Heart left ventricle (tissue), 16 donors: ENCODE measurements around the gene TMC4. TPM values are rescaled to one million over a fixed set of nuclear protein-coding genes. Genes with fewer than 3 reads are reported as not detected.

Experiments used
- ATAC-seq, 4 donors: fragments of 200-7000 bp; cut with Tn5 transposase; one replicate each; pipeline ENCODE4 v1.9.1; 2020 to 2022; ENCODE audit warnings: moderate library complexity in 4 of 4, mild to moderate bottlenecking in 3 of 4, moderate number of reproducible peaks in 1 of 4
- DNase-seq, 5 donors: peaks; one replicate each; pipeline ENCODE4 v3.0.0-alpha.2; 2020
- H3K27ac ChIP-seq, 12 donors: fragments of 200-600 bp; sonication (generic) in 4 of 12; one replicate each; pipeline versions ENCODE4 v1.5.0 to v1.8.0; 2016 to 2022; ENCODE audit warnings: mild to moderate bottlenecking in 2 of 12
- H3K27me3 ChIP-seq, 9 donors: fragments of 200-600 bp; sonication (generic) in 2 of 9; one replicate each; pipeline versions ENCODE4 v1.5.1 to v1.8.0; 2016 to 2022; ENCODE audit warnings: mild to moderate bottlenecking in 3 of 9
- H3K36me3 ChIP-seq, 9 donors: fragments of 200-600 bp; sonication (generic) in 2 of 9; one replicate each; pipeline versions ENCODE4 v1.5.0 to v1.8.0; 2018 to 2022; ENCODE audit warnings: mild to moderate bottlenecking in 2 of 9
- H3K4me1 ChIP-seq, 12 donors: fragments of 200-600 bp; sonication (generic) in 4 of 12; one replicate each; pipeline versions ENCODE4 v1.5.0 to v1.8.0; 2016 to 2022; ENCODE audit warnings: mild to moderate bottlenecking in 3 of 12
- H3K4me3 ChIP-seq, 12 donors: fragments of 200-600 bp; sonication (generic) in 4 of 12; one replicate each; pipeline versions ENCODE4 v1.5.0 to v1.8.0; 2017 to 2022; ENCODE audit warnings: mild to moderate bottlenecking in 9 of 12, moderate library complexity in 4 of 12
- H3K9me3 ChIP-seq, 12 donors: fragments of 200-600 bp; sonication (generic) in 4 of 12; one replicate each; pipeline versions ENCODE4 v1.5.0 to v1.8.0; 2016 to 2022; ENCODE audit warnings: mild to moderate bottlenecking in 1 of 12
- CTCF ChIP-seq, 12 donors: fragments of 200-600 bp; sonication (generic) in 4 of 12; IDR thresholded peaks; one replicate each; pipeline versions ENCODE4 v1.5.0 to v1.8.0; 2018 to 2022; ENCODE audit warnings: antibody characterized with exemption in 12 of 12, mild to moderate bottlenecking in 5 of 12
- POLR2A ChIP-seq, 2 donors: fragments of 450-650 bp; IDR thresholded peaks; one replicate each; pipeline ENCODE4 v1.6.1; 2017; ENCODE audit warnings: antibody characterized with exemption in 2 of 2, mild to moderate bottlenecking in 2 of 2, moderate library complexity in 2 of 2
- WGBS, 4 donors: extraction: QIAGEN DNeasy Blood & Tissue Kit in 2 of 4; methylation state at CpG; one replicate each; pipeline versions ENCODE4 v1.1.5 to v1.1.7; 2013 to 2018; 5-methylcytosine and 5-hydroxymethylcytosine counted together
- intact Hi-C, 10 donors: fragments of 100-400 bp; cut with DNase I; formaldehyde crosslinking; loops; one replicate each; pipeline versions ENCODE4 v1.11.1 to v1.14.2; 2022
- polyA plus RNA-seq, 2 donors: library from polyadenylated mRNA; stranded (reverse); fragments of 200-250 nt; gene quantifications; one replicate each; pipeline ENCODE4 v1.2.3, GENCODE V29; 2013
- total RNA-seq, 9 donors: library from RNA; depleted of rRNA in 2 of 9; stranded (reverse); fragments of >200 nt in 2 of 9; fragmentation: NEBNext Ultra II Directional in 3 of 9; extraction: Animal tissue kit (Norgen Biotek cat#: 25700) in 3 of 9; gene quantifications; one replicate each; pipeline versions ENCODE4 v1.1.0 to v1.2.4, GENCODE V29; 2016 to 2023
- donor health status: ischemic (EF 13 %, LVEDD 7.1; RV severe dilation, severe dysfunction).
- donor health status: healthy with polysubstance abuse.
- donor health status: DM: no; HTN: yes; CAD: no.
- donor health status: DM: no; HTN: no; CAD: no.
- donor health status: ischemic (EF 25% LVEDD 6.9; RV normal size, moderate dysfunction).
- donor health status: ischemic (EF 25% LVEDD 5.7; RV mildly dilated, moderate dysfunction).
- donor health status: healthy.
- donor health status: DM: yes; HTN: yes; CAD: no.
- donor health status: ischemic (EF 35%, LVEDD 5.7; RV mildly dilated, moderate dysfunction).
- donor health status: nonischemic (EF 11% LVEDD 7.7; RV severe dilation, severe dysfunction).
- donor health status: DM: yes; HTN: yes; CAD: no.
- donor health status: PGD.
- donor health status: ischemic (EF 29% LVEDD 5.4; RV normal size, mild dysfunction).
- donor health status: nonischemic (EF 23%, LVEDD 6.1; RV moderate dilation, normal function).

TMC4 gene
- total and polyA plus RNA-seq, 11 donors: 0.58 to 4.5 (median 2.1) TPM; not detected in 1

- DNase-seq (peak in 4 of 5 donors; percentile 55 to 91 (median 84)), ATAC-seq (peak in 2 of 4 donors; percentile 12 to 16)
- WGBS, 4 donors: 8 to 13% (median 11%) methylated on average over 27 to 37 of the region's 37 CpGs
- no peaks in the 10 kb centered on the region for H3K9me3 ChIP-seq
- H3K4me3 ChIP-seq: peak overlapping the region in 5 of 12 donors; percentile 21 to 56 (median 30)
- peaks cover 0 to 52% (median 25%) of the 10 kb centered on the region in 12 donors for H3K4me1 ChIP-seq
- H3K36me3 ChIP-seq: no peaks in the 10 kb centered on the region
- no peak overlapping the region for H3K27ac ChIP-seq
- TF ChIP-seq CTCF (IDR thresholded peaks at IDR 0.05) (no peak), POLR2A (IDR thresholded peaks at IDR 0.05) (peak in 1 of 2 donors; percentile 35)
- H3K27me3 ChIP-seq: peaks cover 0 to 16% (median 2%) of the 10 kb centered on the region in 9 donors
- intact Hi-C loops: loop anchor here in 1 of 10 donors (5.0 kb wide), 1 partner anchor 38 kb away; the partner anchor contains the start of gene RPS9
Observed at GRCh38 chr19:54164369-54165068, 8.4 kb downstream of the TMC4 start.

GRCh38 chr19:54162884-54163283 is 10.1 kb downstream of the TMC4 start:
- intact Hi-C loops: no loop called here
- no peak for ATAC-seq

GRCh38 chr19:54162241-54162805 is 10.6 kb downstream of the TMC4 start:
- ATAC-seq: peak in 3 of 4 donors; percentile 43 to 53 (median 49)
- peak; percentile 82 to 93 (median 89) for DNase-seq
- Histone ChIP-seq H3K4me1 (peaks cover 4 to 57% (median 36%) of the 10 kb centered on the region in 12 donors), H3K4me3 (peak overlapping the region in 10 of 12 donors; percentile 27 to 58 (median 50)), H3K36me3 (peaks cover 0 to 11% (median 8%) of the 10 kb centered on the region in 9 donors), H3K27me3 (peaks cover 0 to 16% (median 2%) of the 10 kb centered on the region in 9 donors), H3K9me3 (no peaks in the 10 kb centered on the region), H3K27ac (peak overlapping the region in 5 of 12 donors; percentile 30 to 76 (median 34))
- intact Hi-C loops: no loop called here
- TF ChIP-seq POLR2A (IDR thresholded peaks at IDR 0.05) (no peak), CTCF (IDR thresholded peaks at IDR 0.05) (no peak)
- 3 to 5% (median 3%) methylated on average over 26 to 35 of the region's 35 CpGs for WGBS, 4 donors

More at GRCh38 chr19:54162884-54163283, 10.1 kb downstream of the TMC4 start:
- no peak for TF ChIP-seq POLR2A (IDR thresholded peaks at IDR 0.05)
- no peak for TF ChIP-seq CTCF (IDR thresholded peaks at IDR 0.05)
- peaks cover 4 to 57% (median 36%) of the 10 kb centered on the region in 12 donors for H3K4me1 ChIP-seq
- peaks cover 0 to 6% (median 3%) of the 10 kb centered on the region in 9 donors for H3K36me3 ChIP-seq
- peak overlapping the region in 4 of 12 donors; percentile 30 to 76 (median 44) for H3K27ac ChIP-seq
- H3K9me3 ChIP-seq: no peaks in the 10 kb centered on the region
- no peak for DNase-seq
- peak overlapping the region in 9 of 12 donors; percentile 44 to 58 (median 50) for H3K4me3 ChIP-seq
- H3K27me3 ChIP-seq: peaks cover 0 to 16% (median 2%) of the 10 kb centered on the region in 9 donors
- WGBS, 4 donors: 68 to 81% (median 76%) methylated on average over 14 of the region's 14 CpGs

- peaks cover 0 to 16% (median 0%) of the 10 kb centered on the region in 9 donors for H3K27me3 ChIP-seq
- H3K27ac ChIP-seq: peak overlapping the region in 5 of 12 donors; percentile 43 to 89 (median 81)
- peak overlapping the region in 9 of 12 donors; percentile 50 to 84 (median 71) for H3K4me3 ChIP-seq
- TF ChIP-seq CTCF (IDR thresholded peaks at IDR 0.05): no peak
- no peak for TF ChIP-seq POLR2A (IDR thresholded peaks at IDR 0.05)
- H3K36me3 ChIP-seq: peaks cover 0 to 26% (median 23%) of the 10 kb centered on the region in 9 donors
- H3K9me3 ChIP-seq: no peaks in the 10 kb centered on the region
- H3K4me1 ChIP-seq: peaks cover 4 to 57% (median 36%) of the 10 kb centered on the region in 12 donors
- DNase-seq (no peak), ATAC-seq (no peak)
- intact Hi-C loops: no loop called here
- WGBS, 4 donors: 50 to 55% (median 52%) methylated on average over 12 to 13 of the region's 13 CpGs
Observed at GRCh38 chr19:54160854-54161253, 12.1 kb downstream of the TMC4 start.
